GM10248 (cell line): Measurements from ENCODE around the gene NECTIN2.

Source experiments
- CTCF ChIA-PET: fragments of 300-600 bp; sonication (Branson Sonifier 250); formaldehyde crosslinking; extraction: SDS; loops from one replicate; lab custom pipeline; 2021; ENCODE audit warnings: antibody characterized with exemption; lab: Yijun Ruan, JAX
- POLR2A ChIA-PET: fragments of 350-650 bp; sonication (Branson Sonifier 250); formaldehyde crosslinking; extraction: SDS; loops from one replicate; lab custom pipeline; 2020; ENCODE audit warnings: antibody characterized with exemption; lab: Yijun Ruan, JAX
- DNase-seq: peaks from one replicate; pipeline ENCODE4 v3.0.0; 2012; ENCODE audit errors: extremely low spot score
- TF ChIP-seq, protein P1 (sequence below): IDR thresholded peaks from 2 replicates; pipeline ENCODE4 v1.5.1; 2012; ENCODE audit warnings: mild to moderate bottlenecking, low read depth; ENCODE audit errors: extremely low read depth, missing control alignments, control extremely low read depth

Gene NECTIN2

DNA sequence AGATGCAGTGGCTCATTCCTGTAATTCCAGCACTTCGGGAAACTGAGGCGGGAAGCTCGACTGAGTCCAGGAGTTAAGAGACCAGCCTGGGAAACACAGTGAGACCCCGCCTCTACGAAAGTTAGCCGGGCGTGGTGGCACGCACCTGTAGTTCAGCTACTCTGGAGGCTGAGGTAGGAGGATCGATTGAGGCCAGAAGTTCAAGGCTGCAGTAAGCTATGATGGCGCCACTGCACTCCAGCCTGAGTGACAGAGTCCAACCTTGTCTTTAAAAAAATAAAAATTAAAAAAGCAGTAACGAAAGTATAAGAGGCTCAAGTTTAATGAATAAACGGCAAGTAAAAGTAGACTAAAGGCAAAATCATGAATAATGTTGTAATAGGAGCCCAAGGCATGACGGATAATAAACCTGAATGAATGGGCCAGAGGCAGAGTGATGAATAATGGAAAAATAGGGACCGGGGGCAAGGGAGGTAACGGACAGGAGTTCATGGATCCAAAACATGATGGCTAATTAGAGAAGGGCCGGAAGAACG is 43.8 kb downstream of the NECTIN2 start:
- CTCF ChIA-PET: interaction anchor here (0.7 to 1.5 kb wide), 4 partner anchors 14 to 200 kb away, joined by 3 to 5 read pairs (median 4); partner anchors contain the start of gene NECTIN2
- TF ChIP-seq, protein P1, sequence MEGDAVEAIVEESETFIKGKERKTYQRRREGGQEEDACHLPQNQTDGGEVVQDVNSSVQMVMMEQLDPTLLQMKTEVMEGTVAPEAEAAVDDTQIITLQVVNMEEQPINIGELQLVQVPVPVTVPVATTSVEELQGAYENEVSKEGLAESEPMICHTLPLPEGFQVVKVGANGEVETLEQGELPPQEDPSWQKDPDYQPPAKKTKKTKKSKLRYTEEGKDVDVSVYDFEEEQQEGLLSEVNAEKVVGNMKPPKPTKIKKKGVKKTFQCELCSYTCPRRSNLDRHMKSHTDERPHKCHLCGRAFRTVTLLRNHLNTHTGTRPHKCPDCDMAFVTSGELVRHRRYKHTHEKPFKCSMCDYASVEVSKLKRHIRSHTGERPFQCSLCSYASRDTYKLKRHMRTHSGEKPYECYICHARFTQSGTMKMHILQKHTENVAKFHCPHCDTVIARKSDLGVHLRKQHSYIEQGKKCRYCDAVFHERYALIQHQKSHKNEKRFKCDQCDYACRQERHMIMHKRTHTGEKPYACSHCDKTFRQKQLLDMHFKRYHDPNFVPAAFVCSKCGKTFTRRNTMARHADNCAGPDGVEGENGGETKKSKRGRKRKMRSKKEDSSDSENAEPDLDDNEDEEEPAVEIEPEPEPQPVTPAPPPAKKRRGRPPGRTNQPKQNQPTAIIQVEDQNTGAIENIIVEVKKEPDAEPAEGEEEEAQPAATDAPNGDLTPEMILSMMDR: no peak
- POLR2A ChIA-PET: no interaction called here
- DNase-seq: no peak

DNA sequence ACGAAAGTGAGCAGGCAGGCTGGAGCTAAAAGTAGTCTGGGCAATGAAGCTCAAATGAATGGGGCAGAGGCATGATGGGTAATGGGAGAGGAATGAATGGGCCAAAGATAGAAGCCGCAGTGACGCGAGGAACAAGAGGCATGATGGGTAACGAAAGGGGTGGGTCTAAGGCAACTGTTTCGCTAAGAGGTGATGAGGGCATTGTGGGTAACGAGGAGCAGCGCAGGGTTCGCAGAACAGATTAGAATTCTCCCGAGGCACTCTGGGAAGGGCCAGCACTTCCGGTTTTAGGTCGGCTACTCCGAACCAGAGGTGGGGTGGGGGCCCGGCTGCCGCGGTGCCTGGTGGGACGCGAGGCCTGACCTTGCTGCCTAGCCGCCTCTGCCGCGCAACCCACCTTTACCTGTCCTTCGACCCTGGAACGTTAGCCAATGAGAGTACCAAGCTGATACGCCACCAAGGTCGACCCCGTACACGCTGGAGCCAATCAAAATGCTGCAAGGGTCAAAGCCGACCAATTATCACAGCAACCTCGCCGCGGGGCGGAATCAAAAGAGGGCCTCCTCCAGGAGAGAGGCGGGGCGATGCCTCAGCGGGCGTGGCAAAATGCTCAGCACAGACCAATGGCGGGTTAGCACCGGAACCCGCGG is 44.4 kb downstream of the NECTIN2 start:
- POLR2A ChIA-PET: interaction anchor here (0.8 kb wide), 1 partner anchor 297 kb away, joined by 4 read pairs; no protein-coding TSS in a partner anchor
- TF ChIP-seq, protein P1: no peak
- peak; percentile 99 for DNase-seq
- CTCF ChIA-PET: interaction anchor here (0.6 to 1.5 kb wide), 5 partner anchors 14 to 201 kb away, joined by 3 to 5 read pairs (median 3); partner anchors contain the start of gene NECTIN2

DNA sequence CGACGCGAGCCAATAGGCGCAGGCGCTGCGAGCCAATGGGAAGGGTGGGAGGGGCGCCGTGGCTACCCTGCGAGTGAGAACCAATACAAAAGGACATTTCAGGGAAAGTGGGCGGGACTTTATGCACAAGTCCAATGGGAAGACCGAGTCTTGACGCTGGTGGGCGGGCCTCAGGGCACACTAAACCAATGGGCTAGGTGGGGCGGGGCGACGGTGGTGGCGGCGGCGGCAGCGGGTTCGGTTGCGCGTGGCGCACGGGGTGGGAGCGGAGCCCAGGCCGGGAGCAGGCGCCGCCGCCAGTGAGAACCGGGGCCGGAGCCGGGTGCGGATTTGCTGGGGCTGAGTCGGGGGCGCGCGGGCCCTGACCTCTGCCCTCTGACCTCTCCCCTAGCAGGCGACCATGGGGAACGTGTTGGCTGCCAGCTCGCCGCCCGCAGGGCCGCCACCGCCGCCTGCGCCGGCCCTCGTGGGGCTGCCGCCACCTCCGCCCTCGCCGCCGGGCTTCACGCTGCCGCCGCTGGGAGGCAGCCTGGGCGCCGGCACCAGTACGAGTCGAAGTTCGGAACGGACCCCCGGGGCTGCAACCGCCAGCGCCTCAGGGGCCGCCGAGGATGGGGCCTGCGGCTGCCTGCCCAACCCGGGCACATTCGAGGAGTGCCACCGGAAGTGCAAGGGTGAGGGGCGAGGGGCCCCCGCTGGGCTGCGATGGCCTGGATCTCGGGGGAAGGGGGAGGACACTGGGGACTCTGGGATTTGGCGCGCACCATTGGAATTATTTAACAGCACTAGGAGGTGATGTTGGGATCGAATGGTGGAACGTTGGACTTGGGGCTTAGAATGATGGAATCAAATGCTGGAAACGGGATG is 45.2 kb downstream of the NECTIN2 start, which contains the start of gene TOMM40:
TOMM40 (plus strand) TSS at position 239 of the 867 bp plus-strand sequence; CDS start at position 401, 162 bp downstream.
- ChIA-PET CTCF (interaction anchor here (0.6 to 1.6 kb wide), 4 partner anchors 12 to 202 kb away, joined by 3 to 10 read pairs (median 4); no protein-coding TSS in a partner anchor), POLR2A (interaction anchor here (0.8 kb wide), 1 partner anchor 298 kb away, joined by 4 read pairs; no protein-coding TSS in a partner anchor)
- DNase-seq: no peak
- TF ChIP-seq, protein P1: no peak

DNA sequence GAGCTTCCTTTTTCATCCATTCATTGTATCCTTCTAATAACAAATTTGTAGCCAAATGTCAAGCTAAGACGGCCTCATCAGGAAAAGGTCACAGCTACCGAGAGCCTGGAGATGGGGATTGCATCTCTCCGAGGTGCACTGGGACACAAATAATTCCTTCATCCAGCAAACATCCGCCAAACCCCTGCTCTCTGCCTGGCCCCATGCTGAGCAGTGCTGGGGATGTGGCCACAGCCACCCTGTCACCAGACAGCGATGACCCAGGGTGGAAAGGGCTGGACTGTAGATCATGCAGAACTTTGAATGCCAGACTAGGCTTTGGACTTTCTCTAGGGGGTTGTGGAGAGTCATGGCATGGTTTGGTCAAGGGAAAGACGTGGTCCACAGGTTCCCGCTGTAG is 46.8 kb downstream of the NECTIN2 start:
- POLR2A ChIA-PET: no interaction called here
- TF ChIP-seq, protein P1: no peak
- DNase-seq: no peak
- CTCF ChIA-PET: interaction anchor here (1.0 to 1.6 kb wide), 3 partner anchors 11 to 59 kb away, joined by 5 to 10 read pairs (median 5); partner anchors contain the start of gene APOE

DNA sequence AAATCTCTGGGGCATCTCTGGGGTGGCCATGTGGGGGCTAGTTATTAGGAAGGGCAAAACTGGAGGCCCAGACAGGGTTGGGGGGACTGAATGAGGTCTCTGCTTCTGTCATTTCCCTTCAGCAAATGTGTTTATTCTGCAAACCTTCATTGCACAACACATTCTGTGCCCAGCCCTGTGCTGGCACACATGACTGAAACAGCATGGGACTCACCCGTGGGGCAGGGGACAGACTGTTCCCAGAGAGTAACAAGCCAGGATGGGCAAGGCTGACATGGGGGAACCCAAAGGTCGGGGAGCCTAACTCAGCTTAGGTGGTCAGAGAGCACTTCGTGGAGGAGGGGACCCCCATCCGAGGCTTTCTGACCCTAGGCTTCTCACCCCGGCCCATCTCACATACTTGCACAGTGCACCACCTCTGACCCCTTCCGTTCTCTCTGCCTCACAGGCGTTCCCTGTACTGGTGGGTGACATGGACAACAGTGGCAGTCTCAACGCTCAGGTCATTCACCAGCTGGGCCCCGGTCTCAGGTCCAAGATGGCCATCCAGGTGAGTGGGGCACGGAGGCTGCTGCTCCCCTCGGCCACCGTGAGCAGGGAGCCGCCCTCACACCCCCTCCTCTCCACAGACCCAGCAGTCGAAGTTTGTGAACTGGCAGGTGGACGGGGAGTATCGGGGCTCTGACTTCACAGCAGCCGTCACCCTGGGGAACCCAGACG is 47.4 kb downstream of the NECTIN2 start:
- TF ChIP-seq, protein P1: no peak
- CTCF ChIA-PET: interaction anchor here (1.6 kb wide), 1 partner anchor 10 kb away, joined by 10 read pairs; no protein-coding TSS in a partner anchor
- no peak for DNase-seq
- POLR2A ChIA-PET: no interaction called here
